UCSD-AML1 (cell line): Measurements from ENCODE around the gene COL9A2.

Source experiments
- DNase-seq: peaks from one replicate; lab custom pipeline; 2025; ENCODE audit not compliant: unreplicated experiment; lab: John Stamatoyannopoulos, UW

COL9A2 gene

DNA sequence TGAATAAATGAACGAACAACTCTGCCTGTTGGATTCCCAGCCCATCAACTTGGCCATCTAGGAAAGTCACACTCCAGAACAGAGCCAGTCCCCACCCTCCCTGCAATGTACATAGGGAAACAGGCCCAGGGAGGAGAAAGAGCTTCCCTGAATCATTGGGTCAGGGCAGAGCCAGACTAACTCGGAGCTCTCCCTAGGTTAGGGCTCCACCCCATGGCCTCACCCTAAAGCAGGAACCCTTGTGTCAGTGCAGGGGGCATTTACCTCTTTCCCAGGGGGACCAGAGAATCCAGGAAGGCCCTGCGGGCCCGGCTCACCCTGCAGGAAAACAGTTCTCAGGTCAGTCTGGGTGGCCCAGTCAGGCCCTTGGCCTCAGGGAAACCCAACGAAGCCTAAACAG lies 11.6 kb downstream of the COL9A2 start:
- DNase-seq, result no peak

DNA sequence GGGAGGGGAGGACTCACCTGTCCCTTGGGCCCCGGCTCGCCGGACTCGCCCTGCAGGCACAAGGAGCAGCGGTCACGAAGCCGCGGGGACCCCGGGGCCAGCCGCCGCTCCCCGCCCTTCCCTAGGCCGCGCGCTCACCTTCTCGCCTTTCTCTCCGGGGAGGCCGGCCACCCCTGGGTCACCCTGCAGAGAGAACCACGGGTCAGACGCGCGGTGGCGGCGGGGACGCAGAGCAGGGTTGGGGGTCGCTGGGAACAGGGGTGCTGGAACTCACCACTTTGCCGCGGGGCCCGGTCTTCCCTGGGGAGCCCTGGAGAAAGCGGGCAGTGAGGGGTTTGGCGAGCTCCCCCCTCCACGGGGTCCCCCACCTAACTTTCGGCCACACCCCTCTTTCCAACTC lies 13.3 kb downstream of the COL9A2 start:
- DNase-seq, result no peak

DNA sequence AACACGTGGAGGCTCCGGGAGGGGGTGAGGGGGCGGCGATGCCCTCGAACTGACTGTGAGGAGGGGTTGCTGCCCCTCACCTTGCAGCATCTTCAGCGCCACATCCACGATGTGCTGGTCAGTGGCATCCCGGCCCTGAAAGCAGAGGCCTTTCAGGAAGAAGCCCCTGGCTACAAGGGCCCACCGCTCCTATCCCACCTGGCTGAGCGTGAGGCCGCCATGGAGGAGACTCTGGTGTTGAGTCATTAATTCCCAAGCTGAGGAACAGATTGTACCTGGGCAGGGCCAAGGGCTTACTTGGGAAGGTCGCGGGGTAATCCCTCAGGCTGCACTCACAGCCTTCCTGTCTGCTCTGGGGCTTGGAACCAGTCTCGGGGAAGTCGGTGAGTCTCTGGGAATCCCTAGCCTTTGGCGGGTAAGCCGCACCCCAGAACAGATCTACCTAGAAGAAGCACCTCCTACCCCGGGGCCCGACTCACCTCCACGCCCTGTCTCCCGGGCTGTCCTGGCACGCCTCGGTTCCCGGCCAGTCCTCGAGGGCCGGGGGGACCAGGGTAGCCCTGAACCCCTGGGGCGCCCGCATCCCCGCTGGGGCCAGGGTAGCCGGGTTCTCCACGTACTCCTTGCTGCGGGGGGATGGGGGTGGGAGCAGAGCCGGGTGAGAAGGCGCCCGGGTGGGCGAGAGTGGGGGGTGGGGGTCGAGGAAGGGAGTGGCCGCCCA lies 13.9 kb downstream of the COL9A2 start:
- no peak for DNase-seq

DNA sequence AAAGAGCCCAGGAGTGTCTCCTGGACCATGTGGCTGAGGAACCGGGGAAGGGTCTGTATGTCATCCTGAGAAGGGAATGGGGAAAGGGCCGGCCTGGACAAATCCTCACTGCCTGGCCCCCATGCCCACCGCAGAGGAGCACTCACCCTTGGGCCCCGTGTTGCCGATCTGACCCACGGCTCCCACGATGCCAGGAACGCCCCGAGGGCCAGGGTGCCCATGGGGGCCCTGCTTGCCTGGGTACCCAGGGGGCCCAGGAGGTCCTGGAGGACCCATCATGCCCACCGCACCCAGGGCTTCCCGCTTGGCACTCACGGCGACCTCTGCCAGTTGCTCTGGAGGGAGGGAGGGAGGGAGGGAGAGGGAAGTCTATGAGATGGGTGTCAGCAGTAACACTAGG lies 14.6 kb downstream of the COL9A2 start:
- DNase-seq, result no peak

GRCh38 chr1:40301541-40302299 lies 15.4 kb downstream of the COL9A2 start:
- no peak for DNase-seq

DNA sequence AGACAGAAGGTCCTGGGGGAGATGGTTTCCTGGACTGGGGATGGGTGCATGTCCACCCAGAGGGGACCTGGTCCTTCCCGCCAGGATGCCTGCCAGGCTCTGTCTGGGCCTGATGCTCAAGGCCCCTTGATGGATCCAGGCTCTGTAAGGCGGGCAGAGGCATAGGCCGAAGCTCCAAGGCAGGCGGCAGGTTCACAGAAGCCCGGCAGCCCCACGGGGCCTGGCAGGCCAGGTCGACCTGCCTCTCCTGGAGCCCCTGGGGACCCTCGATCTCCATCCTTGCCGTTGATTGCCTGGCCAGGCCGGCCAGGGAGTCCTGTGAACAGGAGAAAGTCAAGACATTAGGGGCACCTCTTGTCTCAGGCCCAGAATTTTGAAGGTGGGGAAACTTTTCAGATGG lies 16.0 kb downstream of the COL9A2 start:
- no peak for DNase-seq

DNA sequence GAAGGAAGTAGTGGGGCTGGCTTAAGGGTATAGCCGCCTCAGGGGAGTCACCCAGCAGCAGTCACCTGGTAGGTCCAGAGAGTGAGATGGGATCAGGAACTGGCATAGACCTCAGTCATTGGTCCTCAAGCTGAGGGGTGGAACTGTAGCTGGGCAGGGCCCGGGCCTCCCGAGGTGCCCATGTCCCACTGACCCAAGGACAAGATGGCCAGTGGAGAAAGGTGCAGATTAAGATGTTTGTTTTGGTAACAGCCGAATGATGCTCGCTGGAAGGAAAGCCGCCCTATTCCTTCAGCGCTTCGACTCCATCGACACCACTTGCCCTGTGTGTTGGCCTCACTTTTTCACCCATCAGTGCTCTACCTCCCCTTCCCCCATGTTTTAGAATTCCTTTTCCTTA lies 16.4 kb downstream of the COL9A2 start:
- DNase-seq, result no peak

GRCh38 chr1:40300249-40300567 lies 16.9 kb downstream of the COL9A2 start:
- no peak for DNase-seq

DNA sequence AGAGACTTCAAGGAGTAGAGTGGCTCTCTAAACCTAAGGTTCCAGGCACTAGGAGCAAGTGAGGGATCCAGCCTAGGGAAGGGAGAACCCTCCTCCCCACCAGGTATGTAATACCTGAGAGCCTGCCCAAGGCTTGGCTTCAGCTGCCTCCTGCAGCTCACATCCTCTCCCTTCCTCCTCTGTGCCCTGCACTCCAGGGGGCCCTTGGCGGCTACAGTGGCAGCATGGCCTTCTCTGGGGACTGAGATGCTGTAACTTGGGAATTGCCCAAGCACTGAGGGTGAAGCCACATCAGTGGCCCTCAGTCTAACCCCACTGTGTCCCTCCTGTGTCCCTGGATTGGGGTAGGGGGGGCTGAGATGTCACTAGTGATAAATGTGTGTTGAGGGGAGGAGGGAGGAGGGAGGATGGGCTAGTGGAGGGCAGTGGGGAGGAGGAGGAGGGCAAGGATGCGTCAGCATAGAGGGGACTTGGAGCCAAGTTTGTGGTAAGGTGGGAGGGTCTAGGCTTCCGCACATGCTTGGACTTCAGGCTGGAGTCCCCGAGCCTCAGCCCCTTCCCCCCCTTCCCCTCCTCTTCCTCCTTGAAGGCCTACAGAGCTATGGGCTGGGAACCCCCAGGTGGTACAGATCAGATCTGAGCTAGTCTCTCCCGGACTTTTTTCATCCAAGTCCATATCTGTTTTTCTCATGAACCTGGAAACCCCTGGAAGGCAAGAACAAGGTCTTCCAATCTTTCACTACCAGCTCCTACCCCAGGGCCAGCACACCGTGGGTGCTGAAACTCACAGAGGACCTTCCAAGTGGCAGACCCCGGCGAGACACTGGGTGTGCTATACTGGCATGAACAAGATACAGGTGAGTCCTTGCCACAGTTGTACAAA lies 17.5 kb downstream of the COL9A2 start:
- DNase-seq, result no peak

GRCh38 chr1:40291293-40291692 lies 25.8 kb downstream of the COL9A2 start:
- no peak for DNase-seq

- no peak for DNase-seq
Observed at GRCh38 chr1:40281853-40282252, 35.2 kb downstream of the COL9A2 start.

- no peak for DNase-seq
Observed at GRCh38 chr1:40276122-40276521, 41.0 kb downstream of the COL9A2 start.

DNA sequence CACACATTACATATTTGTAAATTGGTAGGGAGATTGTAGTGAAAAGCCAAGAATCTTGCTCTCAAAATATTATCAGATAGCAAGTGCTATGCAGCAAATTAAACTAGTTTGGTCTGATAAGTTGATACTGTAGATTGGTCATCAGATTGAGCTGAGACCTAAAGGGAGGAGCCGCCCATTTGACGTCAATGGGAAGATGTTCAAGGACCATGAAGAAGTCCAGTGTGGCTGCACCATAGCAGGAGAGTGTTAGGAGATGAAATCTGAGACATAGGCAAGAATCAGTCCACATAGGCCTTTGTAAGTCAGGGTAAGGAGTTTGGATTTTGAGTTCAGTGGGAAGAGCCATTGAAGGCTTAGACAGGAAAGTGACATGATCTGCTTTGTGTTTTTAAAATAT lies 42.8 kb downstream of the COL9A2 start:
- no peak for DNase-seq

DNA sequence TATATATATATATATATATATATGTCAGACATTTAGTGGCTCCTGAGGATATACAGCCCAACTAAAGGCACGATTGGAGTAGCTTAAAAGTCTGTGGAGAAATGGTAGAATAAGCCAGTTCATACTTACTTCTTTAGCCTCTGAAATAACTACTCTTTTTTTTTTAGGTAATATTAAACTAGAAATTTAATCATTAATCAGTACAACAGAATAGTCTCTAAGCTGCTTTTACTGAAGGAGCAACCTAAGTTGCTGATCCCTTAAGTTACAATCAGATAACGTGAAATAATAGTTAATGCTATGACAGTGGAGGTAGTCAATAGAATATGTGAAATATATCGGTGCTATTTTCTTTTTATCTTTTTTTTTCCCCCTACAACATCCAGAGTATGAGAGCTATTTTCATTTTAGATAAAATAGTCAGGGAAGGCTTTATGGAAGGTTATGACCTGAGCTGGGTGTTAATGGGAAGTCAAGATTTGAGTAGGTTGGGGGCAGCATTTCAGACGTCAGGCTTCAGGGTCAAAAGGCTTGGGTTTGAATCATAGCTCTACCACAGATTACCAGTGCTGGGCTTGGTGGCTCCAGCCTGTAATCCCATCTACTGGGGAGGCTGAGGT lies 43.4 kb downstream of the COL9A2 start:
- DNase-seq, result no peak

GRCh38 chr1:40272653-40273213 lies 44.4 kb downstream of the COL9A2 start:
- DNase-seq, result no peak

DNA sequence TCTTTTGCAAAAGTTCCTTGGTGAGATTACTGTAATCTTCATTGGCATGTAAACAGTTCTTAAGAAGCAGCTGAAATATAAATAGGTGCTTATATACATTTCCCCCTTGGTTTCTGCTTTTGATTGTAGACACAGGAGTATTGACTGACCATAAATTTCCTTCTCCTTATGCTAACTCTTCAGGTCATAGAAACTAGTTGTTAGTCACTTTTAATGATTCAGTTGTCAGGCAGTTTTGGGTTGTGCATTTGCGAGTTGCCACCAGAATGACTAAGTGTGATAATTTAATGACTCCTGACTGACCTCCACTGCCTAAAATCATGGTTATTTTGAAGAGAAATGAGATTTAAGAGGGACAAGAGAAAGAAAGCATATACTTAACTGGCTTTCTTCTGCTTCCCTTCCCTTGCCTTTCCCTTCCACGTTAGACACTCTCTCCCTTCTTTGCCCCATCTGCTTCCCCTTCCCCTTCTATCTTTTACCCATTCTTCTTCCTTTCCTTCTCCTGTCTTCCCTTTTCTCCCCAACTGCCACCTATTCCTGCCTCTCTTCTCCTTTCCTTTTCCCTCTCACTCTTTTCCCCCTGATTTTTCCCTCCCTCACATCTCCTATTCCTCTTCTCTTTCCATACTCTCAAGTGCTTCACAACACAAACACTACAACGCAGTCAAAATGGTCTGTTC lies 46.8 kb downstream of the COL9A2 start:
- DNase-seq, result no peak

GRCh38 chr1:40268211-40268610 lies 48.9 kb downstream of the COL9A2 start:
- no peak for DNase-seq

- no peak for DNase-seq
Observed at GRCh38 chr1:40267767-40268187, 49.3 kb downstream of the COL9A2 start.

GRCh38 chr1:40266786-40267535 lies 50.1 kb downstream of the COL9A2 start:
- DNase-seq, result no peak

DNA sequence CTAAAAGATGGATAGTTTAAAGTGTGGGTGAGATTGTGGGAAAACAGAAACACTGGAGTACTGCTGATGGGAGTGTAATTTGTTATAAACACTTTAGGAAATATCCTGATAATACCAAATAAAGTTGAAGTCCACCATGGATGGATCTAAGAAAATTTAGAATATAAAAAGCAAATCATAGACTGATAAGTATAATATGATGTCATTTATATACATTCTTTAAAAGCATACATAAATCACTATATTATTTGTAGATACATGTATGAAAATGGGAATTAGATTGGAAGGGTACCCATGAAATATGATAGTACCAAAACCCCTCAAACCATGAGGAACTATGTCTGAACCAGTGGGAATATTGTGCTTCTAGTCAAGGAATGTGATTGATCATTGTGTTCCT lies 51.2 kb downstream of the COL9A2 start:
- no peak for DNase-seq
